Right lobe of liver (tissue), 6 donors: ENCODE data around the gene TLR9. TPM values are rescaled to one million over a fixed set of nuclear protein-coding genes. Genes with fewer than 3 reads are reported as not detected.

Source experiments
- ATAC-seq, 4 donors: fragments of 200-7000 bp; cut with Tn5 transposase; one replicate each; pipeline ENCODE4 v1.9.1; 2020; ENCODE audit warnings: mild to moderate bottlenecking in 4 of 4, moderate library complexity in 4 of 4
- DNase-seq, 3 donors: peaks; one replicate each; pipeline ENCODE4 v3.0.0-alpha.2; 2020
- H3K27ac ChIP-seq, 3 donors: fragments of 200-600 bp; one replicate each; pipeline ENCODE4 v1.8.0; 2022
- H3K27me3 ChIP-seq, 2 donors: fragments of 200-600 bp; one replicate each; pipeline ENCODE4 v1.8.0; 2022
- H3K36me3 ChIP-seq, 4 donors: fragments of 200-600 bp; sonication (generic) in 1 of 4; one replicate each; pipeline versions ENCODE4 v1.5.1 to v1.8.0; 2017 to 2022; ENCODE audit warnings: control low read depth in 1 of 4
- H3K4me1 ChIP-seq, 4 donors: fragments of 200-600 bp; sonication (generic) in 1 of 4; one replicate each; pipeline versions ENCODE4 v1.5.1 to v1.8.0; 2017 to 2022; ENCODE audit warnings: control low read depth in 1 of 4
- H3K4me3 ChIP-seq, 3 donors: fragments of 200-600 bp; one replicate each; pipeline ENCODE4 v1.8.0; 2022
- H3K9me3 ChIP-seq, 4 donors: fragments of 200-600 bp; sonication (generic) in 1 of 4; one replicate each; pipeline versions ENCODE4 v1.5.1 to v1.8.0; 2017 to 2022; ENCODE audit warnings: control low read depth in 1 of 4
- POLR2A ChIP-seq: fragments of 450-650 bp; IDR thresholded peaks from one replicate; pipeline ENCODE4 v1.6.1; 2017; ENCODE audit warnings: antibody characterized with exemption, mild to moderate bottlenecking
- WGBS: methylation state at CpG from one replicate; pipeline ENCODE4 v1.1.6; 2018; ENCODE audit warnings: low coverage, low lambda C conversion rate; ENCODE audit not compliant: insufficient coverage; ENCODE audit errors: missing lambda C conversion rate; 5-methylcytosine and 5-hydroxymethylcytosine counted together
- intact Hi-C, 2 donors: fragments of 100-400 bp; cut with DNase I; formaldehyde crosslinking; loops; one replicate each; pipeline versions ENCODE4 v1.11.2 to v1.14.1; 2022
- total RNA-seq, 6 experiments: library from RNA; depleted of rRNA in 2 of 6; stranded (reverse); fragments of >200 nt in 2 of 6; fragmentation: NEBNext Ultra II Directional in 3 of 6; extraction: Animal tissue kit (Norgen Biotek cat#: 25700) in 3 of 6; gene quantifications; one replicate each; pipeline versions ENCODE4 v1.1.0 to v1.2.4, GENCODE V29; 2016 to 2023
- TF ChIP-seq, protein P1 (sequence below), 4 donors: fragments of 200-600 bp in 3 of 4; fragments of 450-650 bp in 1 of 4; IDR thresholded peaks; one replicate each; pipeline versions ENCODE4 v1.5.1 to v1.8.0; 2016 to 2022; ENCODE audit warnings: antibody characterized with exemption in 4 of 4, mild to moderate bottlenecking in 2 of 4
- donor health status: DM: no; HTN: yes; CAD: no.
- donor health status: DM: no; HTN: no; CAD: no.
- donor health status: DM: no; HTN: no; CAD: no.
- donor health status: DM: no; HTN: yes; CAD: no.
- donor health status: DM: no; HTN: yes; CAD: no.

TLR9 gene
- total RNA-seq, 6 experiments from 2014 or later: 0.12 to 0.59 (median 0.24) TPM; not detected in 2

DNA sequence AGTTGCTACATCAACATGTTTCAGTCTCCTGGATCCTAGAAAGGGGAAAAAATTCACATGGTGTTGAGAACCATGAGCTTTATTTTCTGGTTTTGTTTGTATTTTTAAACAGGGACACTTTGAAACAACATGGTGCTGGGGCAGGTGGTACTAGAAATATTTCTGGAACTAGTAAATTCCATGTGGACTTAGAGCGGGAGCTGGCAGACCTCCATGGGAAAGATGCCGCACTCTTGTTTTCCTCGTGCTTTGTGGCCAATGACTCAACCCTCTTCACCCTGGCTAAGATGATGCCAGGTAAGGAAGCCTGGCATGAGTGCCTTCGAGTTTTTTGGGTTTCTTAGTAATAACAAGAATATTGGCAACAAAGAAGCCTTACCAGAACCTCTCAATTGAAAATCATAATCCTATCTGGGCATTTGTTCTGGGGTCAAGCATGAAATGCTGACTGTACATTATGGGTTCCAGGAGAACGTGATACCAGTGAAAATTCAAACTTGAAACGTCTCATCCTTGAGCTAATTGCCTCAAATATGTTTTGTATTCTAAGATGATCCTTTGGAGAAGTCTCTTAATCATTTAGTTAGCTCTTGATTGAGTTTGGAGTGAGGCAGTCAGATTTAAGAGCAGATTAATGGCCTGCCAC is 19.6 kb downstream of the TLR9 start:
- 47% methylated on average over 6 of the region's 6 CpGs for WGBS
- Histone ChIP-seq H3K36me3 (peaks cover 4 to 99% (median 47%) of the 10 kb centered on the region in 4 donors), H3K4me3 (peak overlapping the region in 1 of 3 donors; percentile 20), H3K27me3 (no peaks in the 10 kb centered on the region), H3K27ac (peak overlapping the region; percentile 65 to 99 (median 98)), H3K9me3 (no peaks in the 10 kb centered on the region), H3K4me1 (peaks cover 0 to 82% (median 38%) of the 10 kb centered on the region in 4 donors)
- intact Hi-C loops: no loop called here
- TF ChIP-seq, protein P1, sequence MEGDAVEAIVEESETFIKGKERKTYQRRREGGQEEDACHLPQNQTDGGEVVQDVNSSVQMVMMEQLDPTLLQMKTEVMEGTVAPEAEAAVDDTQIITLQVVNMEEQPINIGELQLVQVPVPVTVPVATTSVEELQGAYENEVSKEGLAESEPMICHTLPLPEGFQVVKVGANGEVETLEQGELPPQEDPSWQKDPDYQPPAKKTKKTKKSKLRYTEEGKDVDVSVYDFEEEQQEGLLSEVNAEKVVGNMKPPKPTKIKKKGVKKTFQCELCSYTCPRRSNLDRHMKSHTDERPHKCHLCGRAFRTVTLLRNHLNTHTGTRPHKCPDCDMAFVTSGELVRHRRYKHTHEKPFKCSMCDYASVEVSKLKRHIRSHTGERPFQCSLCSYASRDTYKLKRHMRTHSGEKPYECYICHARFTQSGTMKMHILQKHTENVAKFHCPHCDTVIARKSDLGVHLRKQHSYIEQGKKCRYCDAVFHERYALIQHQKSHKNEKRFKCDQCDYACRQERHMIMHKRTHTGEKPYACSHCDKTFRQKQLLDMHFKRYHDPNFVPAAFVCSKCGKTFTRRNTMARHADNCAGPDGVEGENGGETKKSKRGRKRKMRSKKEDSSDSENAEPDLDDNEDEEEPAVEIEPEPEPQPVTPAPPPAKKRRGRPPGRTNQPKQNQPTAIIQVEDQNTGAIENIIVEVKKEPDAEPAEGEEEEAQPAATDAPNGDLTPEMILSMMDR (IDR thresholded peaks at IDR 0.05): no peak
- no peak for TF ChIP-seq POLR2A
- ATAC-seq (peak; percentile 1 to 24 (median 10)), DNase-seq (peak in 2 of 3 donors; percentile 61 to 74)

DNA sequence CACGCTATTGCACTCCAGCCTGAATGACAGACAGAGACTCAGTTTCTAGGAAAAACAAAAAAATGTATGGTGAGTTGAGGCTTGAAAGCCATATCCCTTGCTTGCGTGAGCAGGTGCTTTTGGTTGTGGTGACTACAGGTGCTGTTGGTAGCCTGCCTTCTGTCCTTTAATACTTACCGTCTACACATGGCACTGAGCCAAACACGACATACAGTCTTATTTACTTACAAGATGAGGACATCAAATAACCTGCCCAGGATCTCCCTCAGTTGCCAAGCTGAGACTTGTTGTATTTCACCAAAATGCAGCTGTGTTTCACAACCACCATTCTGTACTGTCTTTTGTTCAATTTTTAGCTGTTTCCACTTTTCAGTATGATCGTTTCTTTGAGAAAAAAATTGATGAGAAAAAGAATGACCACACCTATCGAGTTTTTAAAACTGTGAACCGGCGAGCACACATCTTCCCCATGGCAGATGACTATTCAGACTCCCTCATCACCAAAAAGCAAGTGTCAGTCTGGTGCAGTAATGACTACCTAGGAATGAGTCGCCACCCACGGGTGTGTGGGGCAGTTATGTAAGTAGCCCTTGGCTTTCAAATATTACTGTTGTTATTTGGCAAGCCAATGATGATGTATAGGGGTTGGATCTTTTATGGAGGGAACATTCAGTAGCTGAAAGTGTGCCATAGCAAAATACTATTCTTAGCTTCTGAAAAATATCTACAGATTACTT is 20.9 kb downstream of the TLR9 start:
- DNase-seq (peak in 2 of 3 donors; percentile 54 to 86), ATAC-seq (peak; percentile 15 to 83 (median 60))
- WGBS: 14% methylated on average over 10 of the region's 10 CpGs
- Histone ChIP-seq H3K27me3 (no peaks in the 10 kb centered on the region), H3K36me3 (peaks cover 4 to 100% (median 45%) of the 10 kb centered on the region in 4 donors), H3K9me3 (no peaks in the 10 kb centered on the region), H3K27ac (peak overlapping the region; percentile 65 to 99 (median 98)), H3K4me3 (peak overlapping the region in 1 of 3 donors; percentile 92), H3K4me1 (peaks cover 0 to 72% (median 34%) of the 10 kb centered on the region in 4 donors)
- intact Hi-C loops: no loop called here
- TF ChIP-seq POLR2A: peak; percentile 44
- TF ChIP-seq, protein P1 (IDR thresholded peaks at IDR 0.05): no peak

DNA sequence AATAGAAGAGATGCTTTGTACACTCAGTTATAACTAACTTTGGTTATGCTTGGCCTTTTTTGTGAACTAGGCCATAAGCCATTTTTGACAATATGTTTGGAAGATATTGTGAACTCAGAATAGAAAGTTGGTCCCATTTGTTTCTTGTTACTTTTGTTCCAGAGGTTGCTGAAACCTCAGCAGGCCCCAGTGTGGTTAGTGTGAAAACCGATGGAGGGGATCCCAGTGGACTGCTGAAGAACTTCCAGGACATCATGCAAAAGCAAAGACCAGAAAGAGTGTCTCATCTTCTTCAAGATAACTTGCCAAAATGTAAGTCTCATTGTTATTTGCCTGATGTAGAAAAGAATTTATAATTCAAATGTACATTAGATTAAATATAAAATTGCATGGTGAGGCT is 21.7 kb downstream of the TLR9 start:
- Histone ChIP-seq H3K36me3 (peaks cover 4 to 100% (median 39%) of the 10 kb centered on the region in 4 donors), H3K4me1 (peaks cover 0 to 64% (median 30%) of the 10 kb centered on the region in 4 donors), H3K27ac (peak overlapping the region; percentile 53 to 99 (median 98)), H3K4me3 (peak overlapping the region in 1 of 3 donors; percentile 92), H3K9me3 (no peaks in the 10 kb centered on the region), H3K27me3 (no peaks in the 10 kb centered on the region)
- WGBS: 60% methylated on average over 1 of the region's 1 CpG
- DNase-seq (peak in 1 of 3 donors; percentile 19), ATAC-seq (no peak)
- TF ChIP-seq, protein P1 (IDR thresholded peaks at IDR 0.05): no peak
- no peak for TF ChIP-seq POLR2A
- intact Hi-C loops: no loop called here

DNA sequence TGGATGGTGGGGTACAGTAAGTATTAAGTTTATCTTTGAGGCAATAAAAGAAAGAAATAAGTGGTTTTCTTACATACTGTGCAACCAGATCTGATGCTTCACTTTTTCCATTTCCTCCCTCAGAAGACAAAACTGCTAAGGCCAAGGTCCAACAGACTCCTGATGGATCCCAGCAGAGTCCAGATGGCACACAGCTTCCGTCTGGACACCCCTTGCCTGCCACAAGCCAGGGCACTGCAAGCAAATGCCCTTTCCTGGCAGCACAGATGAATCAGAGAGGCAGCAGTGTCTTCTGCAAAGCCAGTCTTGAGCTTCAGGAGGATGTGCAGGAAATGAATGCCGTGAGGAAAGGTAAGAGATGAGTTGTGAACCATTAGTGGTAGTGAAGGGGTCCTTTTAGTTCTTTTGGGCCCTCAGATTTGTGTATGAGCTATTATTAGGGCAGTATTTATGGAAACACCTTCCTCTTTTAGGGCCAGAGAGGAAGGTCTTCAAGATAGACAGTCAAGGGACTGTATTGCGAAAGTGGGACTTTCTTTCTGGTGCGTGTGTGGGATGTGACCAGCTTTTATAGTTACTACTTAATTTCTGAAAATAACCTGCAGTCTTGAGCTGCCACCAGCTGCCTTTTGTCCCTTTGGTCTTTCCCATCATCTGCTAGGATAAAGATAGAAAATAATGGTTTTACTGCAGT is 22.9 kb downstream of the TLR9 start:
- Histone ChIP-seq H3K4me3 (peak overlapping the region in 1 of 3 donors; percentile 92), H3K27me3 (no peaks in the 10 kb centered on the region), H3K9me3 (no peaks in the 10 kb centered on the region), H3K27ac (peak overlapping the region; percentile 41 to 99 (median 98)), H3K36me3 (peaks cover 4 to 88% (median 32%) of the 10 kb centered on the region in 4 donors), H3K4me1 (peaks cover 0 to 55% (median 25%) of the 10 kb centered on the region in 4 donors)
- TF ChIP-seq, protein P1 (IDR thresholded peaks at IDR 0.05): no peak
- TF ChIP-seq POLR2A: no peak
- intact Hi-C loops: no loop called here
- ATAC-seq: peak in 3 of 4 donors; percentile 3 to 7 (median 3)
- peak in 1 of 3 donors; percentile 64 for DNase-seq
- 45% methylated on average over 4 of the region's 4 CpGs for WGBS
